NCI-H1930 (cell line): Measurements from ENCODE around the gene SSBP3.

Source experiments
- DNase-seq, 2 experiments: peaks; one replicate each; lab custom pipeline; 2025; lab: John Stamatoyannopoulos, UW

Gene SSBP3

DNA sequence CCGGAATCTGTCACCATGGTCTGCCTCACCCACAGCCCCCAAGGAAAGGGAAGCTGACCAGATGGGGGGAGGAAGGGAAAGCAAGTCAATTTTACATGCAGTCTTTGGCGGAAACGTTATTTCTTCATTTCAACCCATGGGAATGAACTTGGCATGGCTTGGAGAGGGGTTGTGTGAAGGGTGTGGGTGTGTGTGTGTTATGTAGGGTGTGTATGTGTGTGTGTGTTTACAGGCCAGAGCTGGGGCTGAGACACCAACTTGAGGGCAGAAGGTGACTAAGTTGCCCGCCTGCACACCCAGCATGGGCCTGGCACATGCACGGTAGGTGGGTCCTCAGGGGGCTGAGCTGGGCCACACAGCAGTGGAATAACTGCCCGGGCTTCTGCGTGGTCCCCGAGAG, 141.1 kb downstream of the SSBP3 start:
- no peak for DNase-seq

DNA sequence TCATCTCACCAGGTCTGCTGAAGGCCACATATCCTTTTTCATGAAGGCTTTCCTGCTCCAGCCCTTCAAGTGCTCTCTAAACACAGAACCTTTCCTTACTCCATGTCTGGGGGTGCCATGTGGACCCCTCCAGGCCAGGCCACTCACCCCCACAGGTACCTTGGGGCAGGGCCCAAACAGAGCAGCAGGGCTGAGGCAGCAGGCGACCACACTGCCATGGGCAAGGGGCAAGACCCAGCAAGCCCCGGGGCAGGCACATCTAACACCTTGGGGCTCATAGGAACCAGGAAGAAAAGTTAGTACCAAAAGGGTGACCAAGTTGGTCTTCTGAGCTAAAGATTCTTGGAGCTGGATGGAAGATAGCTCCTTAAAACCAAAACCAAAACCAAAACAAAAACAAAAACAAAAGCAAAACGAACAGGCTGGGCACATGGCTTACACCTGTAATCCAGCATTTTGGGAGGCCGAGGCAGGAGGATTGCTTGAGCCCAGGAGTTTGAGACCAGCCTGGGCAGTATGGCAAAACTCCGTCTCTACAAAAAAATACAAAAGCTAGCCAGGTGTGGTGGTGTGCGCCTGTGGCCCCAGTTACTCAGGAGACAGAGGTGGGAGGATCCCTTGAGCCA, 142.5 kb downstream of the SSBP3 start:
- DNase-seq, result no peak

DNA sequence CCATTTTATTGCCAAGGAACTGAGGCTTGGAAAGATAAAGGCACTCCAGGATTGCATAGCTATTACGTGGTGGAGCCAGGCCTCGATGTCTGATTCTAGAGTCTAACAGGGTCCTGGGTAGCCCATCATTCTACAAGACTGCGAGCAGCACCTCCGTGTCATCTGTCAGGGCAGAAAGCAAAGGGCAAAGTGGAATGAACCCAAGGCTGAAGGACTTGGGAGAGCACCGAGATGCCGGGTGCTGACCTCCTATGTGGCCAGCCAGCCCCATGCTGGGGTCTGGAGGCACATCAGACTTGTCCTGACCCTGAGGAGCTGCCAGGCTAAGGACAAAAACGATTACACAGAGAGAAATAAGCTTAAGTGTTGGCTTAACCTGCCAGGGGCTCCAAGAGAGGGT, 143.9 kb downstream of the SSBP3 start:
- no peak for DNase-seq

DNA sequence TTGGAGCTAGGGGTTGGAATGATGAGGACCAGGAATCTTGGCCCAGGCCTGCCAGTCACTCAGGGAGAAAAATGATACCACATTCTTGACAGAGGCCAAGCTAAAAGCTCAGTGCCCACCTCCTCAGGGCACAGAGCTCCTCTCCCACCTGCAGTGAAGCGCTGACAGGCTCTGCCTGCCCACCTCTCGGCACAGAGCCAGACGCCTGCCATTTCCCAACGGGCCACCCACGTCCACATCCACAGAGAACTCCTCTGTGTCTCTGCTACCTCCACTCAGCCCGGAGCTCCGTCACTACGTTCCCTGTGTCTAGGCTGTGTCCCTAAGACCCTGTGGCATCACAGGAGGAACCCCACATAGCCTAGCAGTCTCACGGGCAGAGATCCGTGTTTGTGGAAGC, 145.4 kb downstream of the SSBP3 start:
- no peak for DNase-seq

DNA sequence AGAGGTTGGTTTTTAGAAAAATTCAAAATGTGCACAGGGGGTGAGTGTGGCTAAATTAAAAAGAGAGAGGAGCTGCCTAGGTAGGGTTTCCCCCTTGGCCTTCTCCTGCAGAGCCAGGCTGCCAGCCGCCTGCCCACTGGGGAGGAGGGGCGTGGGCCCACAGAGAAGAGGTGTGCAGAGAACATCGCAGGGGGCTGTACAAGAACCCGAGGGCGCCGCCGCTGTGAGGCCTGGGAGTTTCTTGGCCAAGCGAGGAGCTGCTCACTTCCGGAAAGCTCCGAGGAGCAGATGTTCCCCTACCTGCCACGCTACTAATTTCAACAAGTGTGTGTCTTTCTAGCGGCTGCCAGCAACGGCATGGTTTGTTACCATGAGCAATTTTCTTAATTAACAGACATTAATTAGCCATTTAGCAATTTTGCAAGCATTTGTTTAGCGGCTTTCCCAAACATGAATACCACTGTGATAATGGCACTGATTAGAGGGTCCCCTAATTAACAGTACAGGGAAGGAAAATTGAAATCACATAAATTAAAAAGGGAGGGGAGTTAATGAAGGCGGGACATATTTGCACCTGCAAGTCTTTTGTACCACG, 146.6 kb downstream of the SSBP3 start:
- DNase-seq, result no peak

DNA sequence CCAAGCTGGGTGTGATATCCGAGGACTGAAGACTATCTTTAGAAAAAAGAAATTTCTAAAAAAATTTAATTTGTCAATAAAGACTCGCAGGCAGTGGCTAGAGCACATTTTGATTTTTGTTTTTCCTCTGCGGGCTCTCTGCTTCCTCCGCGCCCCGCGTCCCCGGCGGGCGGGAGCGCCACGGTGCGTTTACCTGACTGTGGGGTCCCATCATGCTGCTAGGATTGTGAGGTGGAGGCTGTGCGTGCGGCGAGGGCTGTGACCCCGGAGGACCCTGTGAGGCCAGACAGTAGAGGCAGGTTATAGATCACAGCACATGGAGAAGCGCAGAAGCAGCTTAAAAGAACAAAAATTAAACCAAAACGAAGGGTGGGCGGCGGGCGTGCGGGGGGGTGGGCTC, 148.3 kb downstream of the SSBP3 start:
- no peak for DNase-seq

DNA sequence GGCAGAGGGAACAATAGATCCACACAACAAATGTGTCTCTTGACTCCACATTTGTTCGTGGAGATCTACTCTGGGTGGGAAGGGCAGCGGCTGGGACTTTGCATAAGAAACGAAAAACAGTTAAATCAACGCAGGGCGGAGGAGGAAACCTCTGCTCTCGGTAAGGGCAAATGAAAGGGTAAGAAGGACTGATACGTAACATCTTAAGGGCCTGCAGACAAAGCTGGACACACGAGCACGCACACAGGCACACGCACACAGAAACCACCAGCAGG, 148.9 kb downstream of the SSBP3 start:
- DNase-seq, result no peak

DNA sequence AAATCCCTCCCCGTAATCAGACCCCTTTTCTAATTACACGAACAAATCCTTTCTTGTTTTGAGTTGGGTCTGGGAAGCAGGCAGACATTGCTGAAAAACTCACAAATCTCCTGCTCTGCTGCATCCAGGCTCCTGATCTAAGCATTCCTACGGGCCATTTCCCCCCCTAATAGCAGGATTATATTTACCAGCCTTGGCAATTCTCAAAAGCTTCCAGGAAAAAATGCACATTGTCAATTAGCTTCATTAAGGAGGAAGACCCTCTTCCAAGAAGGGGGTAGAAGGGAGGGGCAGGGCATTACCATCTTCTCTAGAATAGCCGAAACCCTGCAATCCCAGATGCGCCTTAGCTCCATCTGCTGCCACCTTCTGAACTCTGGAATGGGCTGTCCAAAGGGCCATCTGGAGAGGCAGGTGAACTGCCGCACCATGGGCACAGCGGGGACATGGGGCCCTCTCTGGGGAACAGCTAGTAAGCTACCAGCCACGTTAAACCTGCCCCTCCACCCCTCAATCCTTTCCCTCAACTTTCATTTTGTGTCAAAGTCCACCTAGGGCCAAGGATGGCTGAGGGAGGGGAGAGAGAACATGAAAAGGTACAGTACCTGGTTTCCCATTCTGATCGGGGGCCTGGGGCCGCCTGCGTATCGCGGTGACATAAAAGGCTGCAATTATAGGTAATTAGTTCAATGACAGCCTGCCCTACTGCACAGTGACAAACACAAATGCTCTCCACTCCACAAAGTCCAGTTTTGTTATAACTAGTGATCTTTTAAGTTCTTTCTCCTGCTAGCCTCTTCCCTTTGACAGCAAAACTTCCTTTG, 149.5 kb downstream of the SSBP3 start:
- DNase-seq, result no peak

DNA sequence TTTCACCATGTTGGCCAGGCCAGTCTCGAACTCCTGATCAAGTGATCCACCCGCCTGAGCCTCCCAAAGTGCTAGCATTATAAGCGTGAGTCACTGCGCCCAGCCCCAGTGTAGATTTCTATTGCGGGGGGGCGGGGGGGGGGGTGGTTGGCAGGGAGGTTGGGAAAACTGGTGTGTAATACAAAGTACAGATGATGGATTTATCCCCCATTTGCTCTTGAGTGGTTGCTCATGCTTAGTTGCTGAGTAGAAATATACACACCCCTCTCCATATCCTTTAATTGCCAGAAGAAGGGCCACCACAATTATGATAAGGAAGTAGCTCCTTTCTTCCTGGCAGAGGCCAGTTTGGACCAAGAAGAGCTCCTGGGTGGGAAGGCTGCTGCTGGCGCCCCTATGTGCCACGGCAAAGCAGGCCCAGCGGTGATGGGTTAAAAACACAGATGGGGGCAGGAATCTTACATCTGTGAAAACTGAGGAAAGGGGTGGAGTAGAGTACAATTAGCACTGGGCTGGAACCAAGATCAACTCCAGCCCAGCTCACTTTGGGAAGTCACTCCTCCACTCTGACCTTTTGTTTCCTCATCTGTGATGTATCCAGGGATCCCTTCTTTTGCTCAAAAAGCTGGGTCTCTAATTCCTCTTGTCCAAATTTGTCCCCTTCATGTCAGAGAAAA, 151.0 kb downstream of the SSBP3 start:
- DNase-seq, result no peak

DNA sequence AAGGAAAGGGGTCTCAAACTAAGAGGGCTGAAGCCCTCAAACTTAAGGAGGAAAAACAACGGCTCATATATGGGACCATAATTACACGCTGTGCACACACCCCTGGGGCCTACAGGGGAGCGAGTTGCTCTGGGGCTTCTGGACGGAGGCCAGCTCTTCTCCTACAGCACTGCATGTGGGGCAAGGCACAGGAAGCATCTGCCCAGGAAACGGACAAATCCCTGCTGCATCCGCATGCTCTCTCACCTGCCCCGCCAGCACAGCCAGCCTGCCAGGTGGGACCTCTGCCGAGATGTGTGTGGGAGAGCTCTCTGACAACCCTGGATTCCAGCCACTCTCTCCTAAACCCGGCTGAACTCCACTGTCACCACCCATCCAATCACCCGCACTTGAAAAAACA, 152.1 kb downstream of the SSBP3 start:
- no peak for DNase-seq

DNA sequence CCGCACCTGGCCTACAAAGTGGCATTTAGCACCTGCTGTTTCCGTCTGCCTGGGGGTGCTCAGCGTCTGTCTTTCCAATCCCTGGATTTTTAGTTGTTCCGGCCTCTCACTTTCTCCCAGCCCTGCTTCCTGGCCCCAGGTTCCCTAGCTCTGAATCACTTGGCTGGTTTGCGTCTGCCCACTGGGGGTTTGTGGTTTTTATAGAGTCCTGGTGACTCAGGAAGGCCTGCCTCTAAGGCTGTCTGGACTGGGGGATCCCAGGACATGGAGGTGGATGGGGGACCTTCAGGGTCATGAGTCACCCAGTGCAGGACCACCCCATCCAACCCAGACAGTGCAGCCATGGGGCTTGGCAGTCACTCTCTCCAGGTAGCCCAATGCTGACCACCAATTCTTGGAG, 152.7 kb downstream of the SSBP3 start:
- no peak for DNase-seq

DNA sequence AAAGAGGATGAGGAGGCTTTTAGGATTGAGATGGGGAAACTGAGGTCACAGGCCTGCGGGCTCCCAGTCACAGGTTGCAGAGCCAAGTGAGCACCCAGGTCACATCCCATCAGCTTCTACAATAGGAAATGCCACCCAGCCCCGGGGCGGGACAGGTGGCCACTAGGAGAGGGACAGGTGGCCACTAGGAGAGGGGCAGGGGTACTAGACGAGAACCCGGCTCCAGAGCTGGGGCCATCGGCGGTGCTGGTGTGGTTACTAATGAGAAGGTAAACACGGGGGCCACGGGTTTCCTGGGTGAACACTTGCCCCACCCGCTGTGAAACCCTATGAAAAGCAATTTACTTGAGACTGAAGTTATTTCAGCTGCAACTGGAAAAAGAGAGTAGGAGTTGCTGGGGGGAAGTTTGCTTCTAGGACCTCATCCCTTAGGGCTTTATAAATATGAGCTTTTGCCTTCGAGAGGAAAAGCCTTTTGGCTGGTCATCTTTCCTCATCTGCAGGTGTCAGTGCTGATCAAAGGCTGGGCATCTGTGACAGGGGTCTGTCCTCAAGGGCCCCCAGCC, 153.7 kb downstream of the SSBP3 start:
- DNase-seq, result no peak

DNA sequence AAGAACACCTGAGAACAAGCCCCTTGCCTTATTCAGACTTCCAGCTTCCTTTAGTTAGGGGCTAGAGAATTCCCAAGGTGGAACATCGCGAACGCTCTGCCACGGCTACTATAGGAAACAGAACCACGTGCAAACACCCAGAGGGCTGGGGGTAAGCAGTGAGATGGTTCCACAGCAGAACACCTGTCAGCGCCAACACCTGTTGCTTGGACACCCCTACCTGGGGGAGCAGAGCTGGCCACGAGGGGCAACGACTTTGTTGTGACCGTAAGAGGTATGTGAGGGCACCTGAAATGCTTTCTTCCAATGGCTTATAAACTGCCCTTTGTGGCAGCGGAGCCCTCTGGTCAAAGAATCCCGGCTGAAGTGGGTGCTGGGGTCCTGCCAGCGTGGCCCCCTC, 155.5 kb downstream of the SSBP3 start:
- no peak for DNase-seq

DNA sequence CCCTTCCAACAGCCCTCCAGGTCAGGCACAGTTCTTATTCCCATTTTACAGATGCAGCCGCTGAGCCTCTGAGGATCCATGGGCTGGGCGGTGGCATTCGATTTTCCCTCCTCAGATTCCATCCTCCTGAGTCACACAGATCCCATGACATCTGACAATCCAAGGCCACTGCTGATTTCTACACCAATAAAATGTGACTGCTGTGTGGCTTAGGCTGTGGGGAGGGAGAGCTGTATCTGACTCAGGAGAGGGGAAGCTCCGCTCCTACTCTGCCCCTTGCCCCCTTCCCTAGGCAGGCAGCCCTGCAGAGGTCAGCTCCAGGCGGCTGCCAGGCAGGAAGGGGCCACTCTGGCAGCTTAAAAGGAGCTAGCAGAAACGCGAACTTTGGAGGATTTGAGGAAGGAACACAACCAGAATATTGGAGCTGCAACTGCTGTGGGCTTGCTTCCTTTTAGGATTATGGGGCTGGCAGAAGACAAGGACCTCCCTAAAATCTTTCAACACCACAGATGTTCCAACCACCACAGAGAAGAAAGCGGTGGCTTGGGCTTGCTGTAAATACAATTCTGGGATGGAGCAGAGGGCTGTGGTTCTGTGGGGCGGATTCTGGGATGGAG, 156.3 kb downstream of the SSBP3 start:
- DNase-seq, result no peak

DNA sequence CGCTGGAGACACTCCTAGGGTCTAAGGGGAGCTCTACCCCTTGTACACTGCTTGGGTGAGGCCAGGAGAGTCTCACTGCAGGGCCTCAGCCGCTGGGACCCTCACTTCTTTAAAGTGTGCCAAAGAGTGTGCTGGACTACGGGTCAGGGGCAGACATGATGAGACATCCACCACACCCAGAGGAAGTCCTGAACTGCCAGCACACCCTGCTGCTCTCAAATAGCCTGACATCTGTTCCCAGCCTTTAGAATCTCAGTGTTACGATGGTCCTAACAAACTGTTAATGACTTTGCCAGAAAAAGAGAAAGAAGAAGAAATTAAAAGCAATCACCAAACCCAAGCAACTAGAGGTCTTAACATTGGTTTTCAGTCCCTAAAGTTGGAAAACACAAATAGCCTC, 157.2 kb downstream of the SSBP3 start:
- DNase-seq, result no peak

DNA sequence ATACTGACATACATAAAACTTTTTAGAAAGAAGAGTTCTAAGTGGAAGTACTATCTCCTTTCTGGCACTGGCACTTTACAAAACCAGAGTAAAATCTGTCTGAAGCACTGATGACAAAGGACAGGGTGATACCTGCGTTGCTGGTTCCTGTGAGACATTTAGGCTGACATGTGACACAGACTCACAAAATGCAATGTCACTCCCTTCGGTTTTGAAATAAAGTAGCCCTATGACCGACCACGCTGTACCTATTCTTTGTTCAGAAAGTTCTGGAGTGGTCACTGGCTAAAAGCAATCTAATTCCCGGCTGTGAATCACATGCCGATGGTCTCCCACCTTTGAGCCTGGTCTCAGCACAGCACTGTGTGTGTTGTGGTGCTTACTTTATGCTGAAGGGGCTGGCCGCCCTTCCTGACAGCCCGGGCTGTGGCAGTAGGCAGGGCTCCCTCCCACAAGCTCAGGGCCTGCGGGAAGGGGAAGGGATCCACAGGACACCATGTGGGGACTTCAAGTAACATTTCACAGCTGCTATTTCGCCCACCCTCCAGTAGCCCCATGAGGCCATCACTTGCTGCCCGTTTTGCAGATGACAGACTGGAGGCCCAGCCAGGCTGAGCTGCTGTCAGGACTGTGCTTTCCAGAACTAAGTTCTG, 158.2 kb downstream of the SSBP3 start:
- no peak for DNase-seq

DNA sequence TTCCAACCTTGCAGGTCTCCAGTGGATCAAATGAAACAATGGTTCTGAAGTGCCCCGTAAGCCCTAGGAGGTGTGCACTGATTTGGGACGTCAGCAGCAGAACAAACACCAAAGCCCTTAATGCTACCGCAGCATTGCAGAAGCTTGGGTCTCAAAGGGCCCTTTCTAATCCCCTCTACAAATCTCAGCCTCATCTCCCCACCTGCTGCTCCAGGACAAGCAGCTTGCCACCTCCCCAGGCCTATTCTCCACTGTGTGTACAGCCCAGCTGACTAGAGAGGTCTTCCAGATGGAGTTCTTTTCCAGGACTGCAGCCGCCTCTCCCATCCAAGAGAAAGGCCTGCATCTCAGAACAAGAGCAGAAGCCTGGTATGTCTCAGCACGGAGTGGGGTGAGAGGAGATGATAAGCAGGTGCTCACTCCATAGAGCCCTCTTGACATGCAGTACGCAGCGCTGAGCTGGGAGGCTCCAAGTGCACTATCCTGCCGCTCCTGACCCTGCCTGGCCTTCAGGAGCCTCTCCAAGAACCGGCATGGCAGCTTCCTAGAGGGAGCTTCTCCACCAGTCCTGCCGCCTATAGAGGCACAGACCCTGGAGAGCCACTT, 160.0 kb downstream of the SSBP3 start:
- DNase-seq, result no peak

DNA sequence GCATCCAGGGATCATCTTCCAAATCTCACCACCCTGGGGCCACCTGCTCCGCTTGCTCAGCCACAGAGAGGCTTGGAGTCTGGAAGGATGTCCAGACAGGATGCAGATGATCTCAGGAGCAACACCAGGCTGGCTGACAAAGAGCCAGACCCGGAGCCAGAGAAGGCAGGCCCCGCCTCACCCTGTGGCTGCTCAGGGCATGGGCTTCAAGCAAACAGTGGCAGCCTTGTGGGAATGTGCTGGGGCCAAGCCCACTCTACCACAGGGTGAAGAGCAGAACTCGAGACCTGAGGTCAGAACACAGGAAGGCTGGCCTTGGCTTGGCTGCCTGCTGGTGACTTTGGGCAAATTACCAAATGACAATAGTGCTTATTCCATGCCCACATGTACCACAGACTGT, 160.7 kb downstream of the SSBP3 start:
- no peak for DNase-seq

DNA sequence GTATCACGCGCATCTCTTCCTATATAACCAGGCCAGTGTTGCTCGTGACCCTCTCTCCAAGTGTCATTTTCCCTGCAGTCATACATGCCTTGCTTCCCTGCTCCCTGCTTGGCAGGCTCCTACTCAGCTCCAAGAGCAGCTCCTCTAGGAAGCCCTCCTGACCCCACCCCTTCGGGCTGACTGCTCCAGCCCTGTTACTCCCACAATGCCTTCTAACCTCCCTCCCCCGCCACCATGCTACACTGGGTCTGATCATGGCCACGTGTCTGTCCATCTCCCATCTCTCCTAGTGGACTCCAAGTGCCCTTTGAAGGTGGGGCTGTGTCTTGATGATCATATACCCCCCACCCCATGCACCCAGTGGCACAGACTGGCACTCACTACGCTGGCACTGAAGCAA, 161.5 kb downstream of the SSBP3 start:
- DNase-seq, result no peak

DNA sequence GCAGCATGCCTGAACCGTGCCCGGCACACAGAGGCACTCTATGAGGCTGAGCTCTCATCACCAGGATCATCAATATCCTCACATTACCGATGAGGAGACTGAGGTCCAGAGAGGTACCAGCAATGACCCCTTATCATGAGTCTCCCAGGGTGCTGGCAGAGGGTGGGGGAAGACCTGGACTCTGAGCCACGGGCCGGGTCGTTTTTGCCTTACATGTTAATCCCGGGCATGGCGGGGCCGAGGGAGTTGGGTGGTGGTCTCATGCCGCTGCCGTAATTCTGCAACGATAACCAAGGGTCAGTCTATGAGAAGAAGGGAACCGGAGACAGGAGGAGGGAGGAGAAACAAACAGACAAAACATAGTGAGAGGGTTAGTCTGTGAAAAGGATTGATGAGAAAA, 163.2 kb downstream of the SSBP3 start:
- DNase-seq, result no peak

DNA sequence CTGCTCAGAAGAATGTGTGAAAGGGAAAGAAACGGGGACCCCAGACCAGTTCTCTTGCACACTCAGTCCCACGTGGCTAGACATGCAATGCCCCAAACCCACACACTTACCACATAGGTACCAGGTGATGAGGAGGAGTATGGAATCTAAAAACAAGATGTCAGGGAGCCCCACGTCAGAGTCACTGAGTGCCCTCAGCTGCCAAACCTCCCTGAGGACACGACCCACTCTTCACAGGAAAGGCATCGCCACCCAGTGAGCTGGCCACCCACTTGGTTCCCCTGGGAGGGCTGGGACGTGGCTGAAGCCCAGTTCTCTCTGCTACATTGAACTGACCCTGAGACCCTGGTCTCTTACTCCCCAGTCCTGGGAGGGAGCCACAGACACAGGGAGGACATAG, 164.8 kb downstream of the SSBP3 start:
- DNase-seq, result no peak
